CD1c-positive myeloid dendritic cell (primary cell): ENCODE data around the gene MAGEF1.

Experiments used
- DNase-seq: peaks from one replicate; pipeline ENCODE4 v3.0.0-alpha.2; 2016; ENCODE audit errors: extremely low spot score

MAGEF1 gene

DNA sequence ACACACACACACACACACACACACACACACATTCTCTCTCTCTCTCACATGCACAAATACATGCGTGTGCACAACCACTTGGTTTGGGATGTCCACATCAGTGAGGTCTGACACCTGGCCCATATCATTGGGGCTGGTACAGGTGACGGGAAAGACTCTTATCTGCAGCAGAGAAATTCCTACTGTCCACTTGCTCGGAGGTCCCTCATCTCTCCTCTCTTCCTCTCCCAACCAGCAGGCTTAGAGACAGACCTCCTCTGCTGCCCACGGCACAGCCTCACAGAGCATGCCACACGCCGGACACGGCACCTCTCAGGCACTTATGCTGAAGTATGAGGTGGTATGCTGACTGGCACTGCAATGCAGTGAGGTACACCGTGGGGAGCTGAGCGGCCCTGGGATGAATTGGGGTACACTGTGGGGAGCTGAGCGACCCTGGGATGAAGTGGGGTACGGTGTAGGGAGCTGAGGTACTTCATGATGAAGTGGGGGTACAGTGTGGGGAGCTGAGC is 41.7 kb downstream of the MAGEF1 start:
- no peak for DNase-seq

DNA sequence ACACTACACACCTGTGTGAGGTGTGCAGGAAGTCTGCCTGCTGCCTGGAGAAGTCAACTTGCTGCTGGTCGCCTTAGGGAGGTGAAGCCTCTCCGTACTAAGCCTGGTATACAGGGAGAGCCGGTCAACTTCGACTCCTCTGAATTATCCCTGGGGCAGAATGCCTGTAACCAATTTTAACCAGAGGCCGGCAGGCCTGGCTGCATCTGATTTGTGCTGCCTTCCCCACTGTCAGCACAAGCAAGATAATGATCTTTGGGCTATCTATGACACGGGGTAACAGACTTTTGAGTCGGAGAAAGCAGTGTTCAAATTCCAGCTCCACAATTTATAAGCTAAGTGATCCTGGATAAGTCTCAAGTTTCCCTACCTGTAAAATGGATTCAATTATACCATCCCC is 42.3 kb downstream of the MAGEF1 start:
- DNase-seq = no peak

DNA sequence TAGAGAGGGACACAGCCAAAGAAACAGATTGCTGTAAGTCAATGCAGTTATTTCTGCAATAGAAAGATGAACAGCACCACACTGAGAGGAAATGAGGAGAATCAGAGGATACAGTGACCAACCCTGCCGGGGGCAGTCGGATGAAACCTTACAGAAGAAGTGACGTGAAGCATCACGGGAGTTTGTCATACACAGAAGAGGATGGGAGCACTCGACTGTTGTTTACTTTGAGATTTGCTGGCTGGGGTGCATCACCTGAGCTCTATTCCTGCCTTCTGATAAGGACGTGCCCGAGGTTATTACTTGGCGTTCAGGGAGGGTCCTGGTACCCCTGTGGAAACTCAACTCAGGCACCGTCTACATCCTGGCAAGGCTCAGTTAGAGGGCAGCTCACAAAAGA is 45.4 kb downstream of the MAGEF1 start:
- DNase-seq = no peak

DNA sequence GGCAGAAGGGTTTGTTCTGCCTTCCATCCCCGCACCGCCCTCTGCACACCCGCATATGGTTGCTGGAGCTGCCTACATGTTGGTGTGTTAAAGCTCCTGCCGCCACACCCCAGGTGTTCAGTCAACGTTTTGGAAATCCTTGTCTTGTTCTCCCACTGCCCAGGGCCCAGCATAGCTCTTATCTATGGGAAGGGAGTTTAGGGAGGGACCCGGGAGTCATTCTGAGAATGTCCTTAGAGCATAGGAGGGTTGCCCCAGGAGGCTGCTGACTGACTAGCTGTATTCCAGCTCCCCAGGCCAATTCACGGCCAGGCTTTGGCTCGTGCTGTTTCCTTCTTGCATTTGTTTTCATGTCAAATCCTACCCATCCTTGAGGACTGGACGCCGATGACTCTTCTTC is 46.8 kb downstream of the MAGEF1 start:
- DNase-seq = no peak

DNA sequence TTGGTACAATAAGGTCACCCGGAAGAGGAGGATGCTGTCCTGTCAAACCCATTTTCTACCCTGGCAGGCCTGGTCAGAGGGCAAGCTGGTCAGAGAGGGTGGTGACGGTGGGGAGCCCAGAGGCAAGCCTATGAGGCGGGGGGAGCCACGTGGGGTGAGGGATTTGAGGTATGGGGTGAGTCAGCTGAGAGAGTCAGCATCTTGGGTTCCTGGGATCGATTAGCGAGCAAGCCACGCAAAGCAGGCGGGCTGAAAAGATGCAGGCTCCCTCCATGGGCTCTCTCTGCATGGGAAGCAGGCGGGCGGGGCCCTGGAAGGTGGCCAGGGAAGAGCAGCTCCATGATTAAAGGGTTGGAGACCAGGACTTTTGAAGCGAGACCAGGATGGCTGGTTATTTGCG is 48.1 kb downstream of the MAGEF1 start:
- DNase-seq = no peak

DNA sequence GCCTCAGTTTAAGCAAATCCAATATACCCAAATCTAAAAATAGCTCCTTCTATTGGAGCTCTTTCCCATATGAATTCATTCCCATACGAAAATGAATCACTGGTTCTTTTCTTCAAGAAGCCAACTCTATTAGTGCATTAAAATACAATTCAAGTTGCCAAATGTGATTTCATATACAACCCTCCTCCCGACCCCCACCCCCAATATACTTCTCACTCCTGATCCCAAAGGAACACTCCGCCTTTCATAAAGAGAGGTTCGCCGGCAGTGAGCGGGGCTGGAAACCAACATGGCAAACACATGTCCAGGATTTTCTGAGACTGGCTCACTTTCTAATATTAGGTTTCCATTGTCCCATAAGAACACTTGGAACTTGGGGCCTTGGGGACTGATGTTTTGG is 48.5 kb downstream of the MAGEF1 start:
- DNase-seq = no peak

DNA sequence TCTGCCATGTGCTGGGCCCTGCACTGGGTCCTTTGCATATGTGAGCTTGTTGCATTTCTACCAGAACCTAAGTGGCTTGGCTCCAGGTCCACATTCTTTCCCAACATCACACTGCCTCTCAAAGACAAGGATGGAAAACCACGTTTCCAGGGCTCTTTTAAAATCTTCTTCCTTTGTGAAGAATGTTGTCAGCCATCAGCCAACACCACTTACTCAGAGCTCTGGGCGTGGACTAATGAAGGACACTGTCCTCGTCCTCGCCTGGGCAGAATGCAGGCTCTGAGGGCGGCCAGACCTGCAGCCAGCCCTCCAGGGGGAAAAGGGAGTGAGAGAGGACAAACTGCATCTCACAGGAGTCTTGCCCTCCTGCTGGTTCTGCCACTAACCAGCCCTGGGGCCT is 49.7 kb downstream of the MAGEF1 start:
- DNase-seq = no peak

DNA sequence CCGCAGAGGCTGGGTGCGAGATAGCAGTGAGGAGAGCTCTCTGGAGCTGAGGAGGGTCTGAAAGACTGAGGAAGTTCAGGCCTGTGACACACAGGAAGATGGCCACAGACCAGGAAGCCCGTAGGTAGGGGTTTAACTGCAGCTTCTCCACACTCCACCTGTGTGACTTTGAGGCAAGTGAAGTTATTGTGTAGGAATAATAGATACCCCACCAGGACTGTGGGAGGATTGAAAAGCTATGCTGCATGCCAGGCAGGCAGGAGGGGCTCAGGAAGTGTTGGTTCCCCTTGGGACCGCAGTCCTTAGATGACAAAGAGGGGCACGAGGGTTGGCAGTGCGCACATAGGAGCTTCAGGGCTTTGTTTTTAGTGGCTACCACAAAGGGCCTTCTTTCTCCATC is 50.9 kb downstream of the MAGEF1 start:
- DNase-seq = no peak
